SK-N-SH (cell line): ENCODE data around the gene FBXO36. TPM values are rescaled to one million over a fixed set of nuclear protein-coding genes. Genes with fewer than 3 reads are reported as not detected.

ENCODE experiments used
- CTCF ChIA-PET: fragments of 300-600, 350-600 bp; formaldehyde crosslinking; extraction: SDS; loops from one replicate; lab custom pipeline; 2021; lab: Yijun Ruan, JAX
- POLR2A ChIA-PET: fragments of 350-600 bp; sonication (Branson Sonifier 250); formaldehyde crosslinking; extraction: SDS; loops from one replicate; lab custom pipeline; 2020; ENCODE audit warnings: antibody characterized with exemption, inconsistent platforms; lab: Yijun Ruan, JAX
- DNase-seq: peaks from one replicate; pipeline ENCODE4 v3.0.0; 2012
- H2AFZ ChIP-seq: fragments of 200-600 bp; sonication (generic); 2 replicates; pipeline ENCODE4 v1.8.1; 2016; ENCODE audit warnings: antibody characterized with exemption, mild to moderate bottlenecking, low read depth
- H3F3A ChIP-seq: fragments of 200-600 bp; sonication (generic); replicated peaks from 2 replicates; pipeline ENCODE3; 2016; ENCODE audit warnings: antibody characterized with exemption, mild to moderate bottlenecking; ENCODE audit not compliant: insufficient read depth
- H3K27ac ChIP-seq, 2 experiments: fragments of 200-500 bp in 1 of 2; fragments of 200-600 bp in 1 of 2; sonication (Bioruptor generic) in 1 of 2; sonication (generic), shearing (Covaris generic) in 1 of 2; 2 replicates each; pipeline versions ENCODE4 v1.5.1 to v1.6.1; 2014 to 2016; ENCODE audit warnings: low read depth in 2 of 2, inconsistent platforms in 1 of 2, low read length in 1 of 2, mild to moderate bottlenecking in 1 of 2, mixed read lengths in 1 of 2
- H3K27me3 ChIP-seq: fragments of 200-600 bp; sonication (generic), shearing (Covaris generic); 2 replicates; pipeline ENCODE4 v1.6.1; 2016; ENCODE audit warnings: mixed run types; ENCODE audit not compliant: insufficient read depth
- H3K36me3 ChIP-seq, 2 experiments: fragments of 200-500 bp in 1 of 2; fragments of 200-600 bp in 1 of 2; sonication (Bioruptor generic) in 1 of 2; sonication (generic) in 1 of 2; replicated peaks in 1 of 2; 2 replicates each; pipeline versions ENCODE3 to v1.5.1; 2014 to 2016; ENCODE audit warnings: low read length in 1 of 2, mild to moderate bottlenecking in 1 of 2; ENCODE audit not compliant: insufficient read depth in 2 of 2, control insufficient read depth in 1 of 2
- H3K4me1 ChIP-seq, 2 experiments: fragments of 200-500 bp in 1 of 2; fragments of 200-600 bp in 1 of 2; sonication (Bioruptor generic) in 1 of 2; sonication (generic), shearing (Covaris generic) in 1 of 2; 2 replicates each; pipeline versions ENCODE4 v1.5.1 to v1.6.1; 2014 to 2016; ENCODE audit warnings: low read depth in 1 of 2, low read length in 1 of 2, mixed run types in 1 of 2; ENCODE audit not compliant: insufficient read depth in 2 of 2, control insufficient read depth in 1 of 2
- H3K4me2 ChIP-seq: fragments of 200-600 bp; sonication (generic), shearing (Covaris generic); 2 replicates; pipeline ENCODE4 v1.6.1; 2017; ENCODE audit warnings: mixed run types
- H3K4me3 ChIP-seq, 2 experiments: fragments of 200-500 bp in 1 of 2; fragments of 200-600 bp in 1 of 2; sonication (Bioruptor generic) in 1 of 2; sonication (generic), shearing (Covaris generic) in 1 of 2; 2 replicates each; pipeline versions ENCODE4 v1.5.1 to v1.8.1; 2014 to 2016; ENCODE audit warnings: low read depth in 2 of 2, inconsistent platforms in 1 of 2, low read length in 1 of 2, mild to moderate bottlenecking in 1 of 2, mixed read lengths in 1 of 2, moderate library complexity in 1 of 2
- H3K79me2 ChIP-seq: fragments of 200-600 bp; sonication (generic); 2 replicates; pipeline ENCODE4 v1.8.1; 2017; ENCODE audit warnings: mild to moderate bottlenecking; ENCODE audit not compliant: insufficient read depth
- H3K9ac ChIP-seq: fragments of 200-600 bp; sonication (generic); 2 replicates; pipeline ENCODE4 v1.6.1; 2017; ENCODE audit warnings: mixed run types
- H3K9me2 ChIP-seq: fragments of 200-600 bp; sonication (generic); 2 replicates; pipeline ENCODE4 v1.6.1; 2017; ENCODE audit warnings: mixed run types
- H3K9me3 ChIP-seq: fragments of 200-600 bp; sonication (generic); 2 replicates; pipeline ENCODE4 v1.6.1; 2017; ENCODE audit warnings: mixed run types, mild to moderate bottlenecking, moderate library complexity
- H4K20me1 ChIP-seq: fragments of 200-600 bp; sonication (generic); 2 replicates; pipeline ENCODE4 v1.6.1; 2017; ENCODE audit warnings: mild to moderate bottlenecking, mixed run types; ENCODE audit not compliant: insufficient read depth
- EP300 ChIP-seq, 2 experiments: IDR thresholded peaks; 2 replicates each; pipeline versions ENCODE4 v1.4.0 to v1.6.1; 2012; ENCODE audit warnings: borderline replicate concordance in 1 of 2, low read depth in 1 of 2, low read length in 1 of 2
- GATA2 ChIP-seq: sonication (generic); formaldehyde crosslinking; IDR thresholded peaks from 2 replicates; pipeline ENCODE4 v1.5.0; 2020; ENCODE audit warnings: mild to moderate bottlenecking, missing genetic modification reagents
- IRF3 ChIP-seq: fragments of 150-350 bp; IDR thresholded peaks from 2 replicates; pipeline ENCODE4 v1.6.1; 2016; ENCODE audit warnings: mild to moderate bottlenecking, low read depth, low read length
- JUND ChIP-seq: IDR thresholded peaks from 2 replicates; pipeline ENCODE4 v1.4.0; 2012
- MAX ChIP-seq: IDR thresholded peaks from 2 replicates; pipeline ENCODE4 v1.4.0; 2012; ENCODE audit warnings: low read depth
- MEF2A ChIP-seq: IDR thresholded peaks from 2 replicates; pipeline ENCODE4 v1.4.0; 2012; ENCODE audit warnings: low read depth, borderline replicate concordance
- MXI1 ChIP-seq: IDR thresholded peaks from 2 replicates; pipeline ENCODE4 v1.6.1; 2012; ENCODE audit warnings: mild to moderate bottlenecking, low read depth, low read length, improper control_type of control experiment
- NFIC ChIP-seq: IDR thresholded peaks from 2 replicates; pipeline ENCODE4 v1.4.0; 2012; ENCODE audit warnings: borderline replicate concordance
- PBX3 ChIP-seq: IDR thresholded peaks from 2 replicates; pipeline ENCODE4; 2012
- POLR2AphosphoS5 ChIP-seq: IDR thresholded peaks from 2 replicates; pipeline ENCODE4 v1.6.1; 2012; ENCODE audit warnings: low read depth, low read length
- RCOR1 ChIP-seq: fragments of 150-350 bp; IDR thresholded peaks from 2 replicates; pipeline ENCODE4 v1.6.1; 2017; ENCODE audit warnings: antibody characterized with exemption, low read length
- REST ChIP-seq: IDR thresholded peaks from 2 replicates; pipeline ENCODE4 v1.6.1; 2012; ENCODE audit warnings: mild to moderate bottlenecking, low read depth, low read length, moderate library complexity
- SIN3A ChIP-seq: IDR thresholded peaks from 2 replicates; pipeline ENCODE4 v1.6.1; 2012; ENCODE audit warnings: low read depth, mild to moderate bottlenecking, low read length, moderate library complexity, borderline replicate concordance
- TAF1 ChIP-seq: IDR thresholded peaks from 2 replicates; pipeline ENCODE4 v1.6.1; 2012; ENCODE audit warnings: low read depth, mild to moderate bottlenecking, low read length, moderate library complexity, borderline replicate concordance
- WGBS: methylation state at CpG from one replicate; pipeline ENCODE4 v1.1.6; 2017; ENCODE audit warnings: low lambda C conversion rate; 5-methylcytosine and 5-hydroxymethylcytosine counted together
- polyA plus RNA-seq, 3 experiments: library from polyadenylated mRNA; depleted of rRNA; stranded (reverse); fragments of >200 nt; gene quantifications; 2 replicates each; pipeline ENCODE4 v1.2.3, GENCODE V29; 2012

The FBXO36 gene
- polyA plus RNA-seq, 1 of the 3 experiments (the other 2 are of a cell fraction), result 3.9 TPM

GRCh38 chr2:230042195-230042594 lies 119.9 kb downstream of the FBXO36 start:
- ChIA-PET CTCF (no interaction called here), POLR2A (no interaction called here)
- no peaks in the 10 kb centered on the region; a peak in 1 of 4 replicates for H3K4me1 ChIP-seq
- WGBS, result 69% methylated on average over 1 of the region's 1 CpG
- TF ChIP-seq POLR2AphosphoS5 (no peak), REST (no peak), EP300 (IDR thresholded peaks at IDR 0.05; ENCODE audit: borderline replicate concordance in 1 of 2, low read depth in 1 of 2, low read length in 1 of 2) (no peak), GATA2 (CRISPR knock-in tag) (no peak), PBX3 (no peak), MEF2A (no peak), MAX (no peak), TAF1 (no peak), NFIC (no peak), JUND (no peak), IRF3 (no peak), RCOR1 (no peak), MXI1 (no peak), SIN3A (no peak)
- H3K36me3 ChIP-seq, result no peaks in the 10 kb centered on the region
- H3F3A ChIP-seq, result no peaks in the 10 kb centered on the region
- no peak overlapping the region for H3K9ac ChIP-seq
- H3K9me2 ChIP-seq, result no peaks in the 10 kb centered on the region
- H3K79me2 ChIP-seq, result no peaks in the 10 kb centered on the region
- no peaks in the 10 kb centered on the region for H4K20me1 ChIP-seq
- no peak overlapping the region for H3K4me2 ChIP-seq
- H3K4me3 ChIP-seq, result no peak overlapping the region
- H3K9me3 ChIP-seq, result no peaks in the 10 kb centered on the region
- no peak overlapping the region for H3K27ac ChIP-seq
- H2AFZ ChIP-seq, result no peak overlapping the region
- H3K27me3 ChIP-seq, result no peaks in the 10 kb centered on the region
- DNase-seq, result no peak
